Measurements from ENCODE around the gene MYBPH.

MYBPH gene

DNA sequence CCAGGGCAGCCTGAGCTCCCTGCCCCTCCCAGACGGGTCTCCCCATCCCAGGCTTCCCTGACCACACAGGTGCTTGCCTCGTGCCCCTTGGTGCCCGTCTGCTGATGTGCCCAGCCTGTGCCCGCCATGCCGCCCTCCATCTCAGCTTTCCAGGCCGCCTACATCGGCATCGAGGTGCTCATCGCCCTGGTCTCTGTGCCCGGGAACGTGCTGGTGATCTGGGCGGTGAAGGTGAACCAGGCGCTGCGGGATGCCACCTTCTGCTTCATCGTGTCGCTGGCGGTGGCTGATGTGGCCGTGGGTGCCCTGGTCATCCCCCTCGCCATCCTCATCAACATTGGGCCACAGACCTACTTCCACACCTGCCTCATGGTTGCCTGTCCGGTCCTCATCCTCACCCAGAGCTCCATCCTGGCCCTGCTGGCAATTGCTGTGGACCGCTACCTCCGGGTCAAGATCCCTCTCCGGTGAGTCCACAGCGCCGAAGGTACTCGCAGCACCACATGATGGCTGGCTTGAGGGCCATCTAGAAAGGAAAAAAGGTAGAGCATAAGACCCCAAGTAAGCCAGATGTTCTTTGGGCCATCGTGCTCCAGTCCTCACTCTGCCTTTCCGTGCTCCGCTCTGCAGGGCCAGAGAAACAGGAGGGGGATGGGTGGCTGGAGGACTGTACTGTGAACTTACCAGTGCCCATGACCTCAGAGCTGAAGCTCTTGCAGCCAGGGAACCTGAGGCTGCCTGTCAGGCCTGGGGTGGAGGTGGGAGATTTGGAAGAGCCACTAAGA is 46.7 kb downstream of the MYBPH start:
- TF ChIP-seq, protein P1, sequence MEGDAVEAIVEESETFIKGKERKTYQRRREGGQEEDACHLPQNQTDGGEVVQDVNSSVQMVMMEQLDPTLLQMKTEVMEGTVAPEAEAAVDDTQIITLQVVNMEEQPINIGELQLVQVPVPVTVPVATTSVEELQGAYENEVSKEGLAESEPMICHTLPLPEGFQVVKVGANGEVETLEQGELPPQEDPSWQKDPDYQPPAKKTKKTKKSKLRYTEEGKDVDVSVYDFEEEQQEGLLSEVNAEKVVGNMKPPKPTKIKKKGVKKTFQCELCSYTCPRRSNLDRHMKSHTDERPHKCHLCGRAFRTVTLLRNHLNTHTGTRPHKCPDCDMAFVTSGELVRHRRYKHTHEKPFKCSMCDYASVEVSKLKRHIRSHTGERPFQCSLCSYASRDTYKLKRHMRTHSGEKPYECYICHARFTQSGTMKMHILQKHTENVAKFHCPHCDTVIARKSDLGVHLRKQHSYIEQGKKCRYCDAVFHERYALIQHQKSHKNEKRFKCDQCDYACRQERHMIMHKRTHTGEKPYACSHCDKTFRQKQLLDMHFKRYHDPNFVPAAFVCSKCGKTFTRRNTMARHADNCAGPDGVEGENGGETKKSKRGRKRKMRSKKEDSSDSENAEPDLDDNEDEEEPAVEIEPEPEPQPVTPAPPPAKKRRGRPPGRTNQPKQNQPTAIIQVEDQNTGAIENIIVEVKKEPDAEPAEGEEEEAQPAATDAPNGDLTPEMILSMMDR (IDR thresholded peaks at IDR 0.05; ENCODE audit: low read depth, low read length, missing control alignments) = no peak
- DNase-seq (ENCODE audit: extremely low read depth, low read depth) = no peak
- peak overlapping the region; percentile 53 for H3K4me3 ChIP-seq (replicated peaks; ENCODE audit: low read depth, low read length)

DNA sequence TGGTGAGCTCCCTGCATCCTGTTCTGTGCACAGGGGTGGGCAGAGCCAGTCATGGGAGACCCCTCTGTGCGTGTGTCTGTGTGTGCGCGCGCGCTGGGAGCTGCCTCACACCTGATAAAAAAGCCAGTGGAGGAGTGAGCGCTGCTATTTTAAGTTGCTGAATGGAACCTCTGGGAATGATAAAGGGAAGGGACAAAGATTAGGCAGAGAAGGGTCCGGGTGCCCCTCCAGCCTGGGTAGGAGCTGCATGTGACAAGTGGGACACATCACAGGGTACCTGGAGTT is 47.3 kb downstream of the MYBPH start:
- H3K4me3 ChIP-seq (replicated peaks; ENCODE audit: low read depth, low read length) = peak overlapping the region; percentile 53
- DNase-seq (ENCODE audit: extremely low read depth, low read depth) = no peak
- TF ChIP-seq, protein P1 (IDR thresholded peaks at IDR 0.05; ENCODE audit: low read depth, low read length, missing control alignments) = peak; percentile 14

DNA sequence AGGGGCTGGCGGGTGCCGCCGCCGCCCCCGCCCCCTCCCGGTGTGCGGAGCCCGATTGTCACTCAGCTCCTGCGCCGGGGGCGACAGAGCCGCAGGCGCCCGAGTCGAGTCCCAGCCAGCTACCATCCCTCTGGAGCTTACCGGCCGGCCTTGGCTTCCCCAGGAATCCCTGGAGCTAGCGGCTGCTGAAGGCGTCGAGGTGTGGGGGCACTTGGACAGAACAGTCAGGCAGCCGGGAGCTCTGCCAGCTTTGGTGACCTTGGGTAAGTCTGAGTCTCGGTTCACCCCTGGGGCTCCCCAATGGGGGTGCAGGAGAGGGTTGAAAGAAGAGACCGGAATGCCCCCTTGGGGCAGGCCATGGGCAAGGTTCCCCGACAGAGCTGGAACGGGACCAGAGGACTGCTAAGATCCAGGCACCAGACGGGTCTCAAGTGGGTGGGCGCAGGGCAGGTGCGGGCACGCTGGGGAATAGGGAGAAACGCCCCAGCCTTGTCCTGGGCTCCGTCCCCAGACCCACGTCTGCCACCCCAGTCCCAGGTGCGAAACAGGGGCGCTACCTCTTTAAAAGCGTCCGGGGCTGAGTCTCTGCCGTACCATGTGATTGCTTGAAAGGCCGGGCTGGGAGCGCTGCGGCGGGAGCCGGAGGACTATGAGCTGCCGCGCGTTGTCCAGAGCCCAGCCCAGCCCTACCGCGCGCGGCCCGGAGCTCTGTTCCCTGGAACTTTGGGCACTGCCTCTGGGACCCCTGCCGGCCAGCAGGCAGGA is 47.8 kb downstream of the MYBPH start, which contains the start of gene ADORA1:
ADORA1 (plus strand) TSS at position 61 of the 765 bp plus-strand sequence. CDS start 1,116 bp downstream, outside the sequence.
- H3K4me3 ChIP-seq (replicated peaks; ENCODE audit: low read depth, low read length) = peak within 1 kb of the TSS; percentile 53
- DNase-seq (ENCODE audit: extremely low read depth, low read depth) = no peak
- TF ChIP-seq, protein P1 (IDR thresholded peaks at IDR 0.05; ENCODE audit: low read depth, low read length, missing control alignments) = no peak

DNA sequence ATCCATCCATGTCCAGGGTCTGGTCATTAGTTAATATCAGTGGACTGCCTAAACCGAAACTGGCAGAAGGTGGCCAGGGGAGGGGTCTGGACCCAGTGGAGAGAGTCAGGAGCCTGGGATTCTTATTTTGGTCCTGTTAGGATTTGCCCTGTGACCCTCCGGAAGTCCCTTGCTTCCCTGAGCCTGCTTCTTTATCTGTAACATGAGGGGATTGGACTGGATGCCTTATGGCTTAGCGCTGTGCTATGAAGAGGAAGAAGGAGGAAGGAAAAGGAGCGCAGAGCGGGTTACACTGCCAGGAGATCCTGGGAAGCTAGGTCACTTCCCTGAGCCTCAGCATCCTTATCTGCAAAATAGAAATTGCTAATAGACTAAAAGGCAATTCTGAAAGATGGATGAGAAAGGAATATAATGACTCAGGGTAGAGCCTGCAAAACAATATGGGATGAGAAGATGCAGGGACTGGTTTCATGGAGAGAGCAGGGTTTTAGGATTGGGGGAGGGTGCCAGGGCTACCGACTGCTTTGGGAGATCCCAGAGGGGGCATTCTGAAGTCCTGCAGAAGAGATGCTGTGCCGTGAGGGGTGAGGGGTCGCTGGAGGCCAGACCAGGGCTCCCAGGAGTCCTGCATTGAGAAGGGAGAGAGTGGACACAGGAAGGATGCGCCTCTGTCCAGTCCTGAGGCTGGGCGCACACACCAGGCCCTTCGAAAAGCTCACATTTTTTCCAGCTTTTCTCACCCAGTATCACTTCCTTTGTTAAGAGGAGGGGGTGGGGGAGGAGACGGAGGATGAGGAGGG is 48.6 kb downstream of the MYBPH start:
- DNase-seq (ENCODE audit: extremely low read depth, low read depth) = no peak

DNA sequence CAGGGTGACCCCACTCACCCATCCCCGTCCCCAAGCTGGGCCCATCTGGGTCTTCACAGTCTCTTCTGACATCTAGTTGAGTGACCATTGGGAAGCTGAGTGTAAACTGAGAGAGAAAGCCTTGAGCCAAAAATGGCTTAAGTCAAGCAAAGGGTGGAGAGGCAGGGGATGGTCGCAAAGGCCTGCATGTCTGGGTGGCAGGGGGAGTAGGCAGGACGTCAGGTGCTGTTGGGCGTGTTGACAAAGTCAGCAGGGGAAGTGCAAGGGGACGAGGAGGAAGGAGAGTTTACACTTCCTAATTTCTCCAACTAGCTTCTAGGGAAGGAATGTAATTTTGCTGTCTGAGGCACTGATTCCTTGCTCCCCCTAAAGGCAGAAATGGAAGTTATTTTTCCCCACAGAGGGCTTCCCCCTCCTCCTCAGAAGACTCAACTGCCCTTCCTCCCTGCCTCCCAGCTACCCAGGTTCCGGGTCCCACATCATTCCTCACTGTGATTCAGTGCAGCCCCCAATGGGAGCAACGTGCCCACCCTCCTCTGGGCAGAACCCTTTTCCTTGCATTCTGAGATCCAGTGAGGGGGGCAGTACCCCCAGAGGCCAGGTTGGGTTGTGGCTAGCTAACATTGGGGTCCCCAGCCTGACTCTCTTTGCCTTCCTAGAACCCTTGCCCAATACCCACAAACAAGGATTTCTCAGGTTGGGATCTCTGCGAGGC is 49.3 kb downstream of the MYBPH start:
- DNase-seq (ENCODE audit: extremely low read depth, low read depth) = no peak
- TF ChIP-seq, protein P1 (IDR thresholded peaks at IDR 0.05; ENCODE audit: low read depth, low read length, missing control alignments) = peak; percentile 62

More for the DNA sequence above, 48.6 kb downstream of the MYBPH start:
- H3K4me3 ChIP-seq (replicated peaks; ENCODE audit: low read depth, low read length) = peak overlapping the region; percentile 53
- TF ChIP-seq, protein P1 (IDR thresholded peaks at IDR 0.05; ENCODE audit: low read depth, low read length, missing control alignments) = no peak

More for the DNA sequence above, 49.3 kb downstream of the MYBPH start:
- no peak overlapping the region for H3K4me3 ChIP-seq (replicated peaks; ENCODE audit: low read depth, low read length)
